SKM-1 (cell line): ENCODE results near the gene ACOXL.
"Not testable (repeated sequence)": the region's sequence is repeated elsewhere in the genome, so short reads cannot be mapped to it uniquely, and the experiment has no call there.

Experiments used
- DNase-seq: peaks from one replicate; lab custom pipeline; 2025; ENCODE audit not compliant: unreplicated experiment; lab: John Stamatoyannopoulos, UW

The ACOXL gene

DNA sequence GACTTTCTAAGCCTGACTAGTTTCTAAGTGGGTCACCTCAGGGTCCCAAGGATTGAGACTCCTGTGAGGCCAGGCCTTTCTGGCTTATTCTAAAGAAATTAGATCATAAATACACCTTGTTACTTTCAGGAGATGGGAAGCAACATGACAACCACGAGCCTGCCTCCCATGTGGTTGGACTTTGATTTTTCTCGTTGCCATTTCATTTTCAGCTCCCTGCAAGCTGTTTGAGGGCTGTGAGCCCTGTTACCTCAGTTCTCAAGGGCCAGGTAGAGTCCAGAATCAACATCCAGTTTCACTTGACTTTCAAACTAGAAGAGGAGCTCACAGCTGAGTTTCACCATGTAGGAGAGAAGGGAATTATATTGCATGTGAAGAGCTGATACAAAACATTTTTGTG is 228.6 kb downstream of the ACOXL start:
- no peak for DNase-seq

DNA sequence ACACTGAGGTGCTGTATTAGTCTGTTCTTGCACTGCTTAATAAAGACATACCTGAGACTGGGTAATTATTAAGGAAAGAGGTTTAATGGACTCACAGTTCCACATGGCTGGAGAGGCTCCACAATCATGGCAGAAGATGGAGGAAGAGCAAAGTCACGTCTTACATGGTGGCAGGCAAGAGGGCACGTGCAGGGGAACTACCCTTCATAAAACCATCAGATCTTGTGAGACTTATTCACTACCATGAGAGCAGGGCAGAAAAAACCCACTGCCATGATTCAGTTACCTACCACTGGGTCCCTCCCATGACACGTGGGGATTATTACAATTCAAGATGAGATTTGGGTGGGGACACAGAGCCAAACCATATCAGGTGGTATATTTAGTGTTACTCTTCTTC is 229.3 kb downstream of the ACOXL start:
- DNase-seq, result not testable (repeated sequence)

DNA sequence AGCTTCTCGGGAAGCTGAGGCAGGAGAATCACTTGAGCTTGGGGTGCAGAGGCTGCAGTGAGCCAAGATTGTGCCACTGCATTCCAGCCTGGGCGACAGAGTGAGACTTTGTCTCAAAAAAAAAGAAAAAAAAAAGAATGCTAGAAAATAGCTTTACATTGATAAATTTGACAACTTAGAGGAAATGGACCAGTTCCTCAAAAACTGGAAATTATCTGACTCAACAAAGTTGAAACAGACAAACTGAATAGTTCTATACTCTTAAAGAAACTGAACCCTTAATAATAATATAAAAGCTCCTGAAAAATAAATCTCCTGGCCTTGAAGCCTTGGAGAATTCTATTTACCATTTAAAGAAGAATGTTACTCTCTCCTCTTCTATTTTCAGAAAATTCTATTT is 237.3 kb downstream of the ACOXL start:
- no peak for DNase-seq

DNA sequence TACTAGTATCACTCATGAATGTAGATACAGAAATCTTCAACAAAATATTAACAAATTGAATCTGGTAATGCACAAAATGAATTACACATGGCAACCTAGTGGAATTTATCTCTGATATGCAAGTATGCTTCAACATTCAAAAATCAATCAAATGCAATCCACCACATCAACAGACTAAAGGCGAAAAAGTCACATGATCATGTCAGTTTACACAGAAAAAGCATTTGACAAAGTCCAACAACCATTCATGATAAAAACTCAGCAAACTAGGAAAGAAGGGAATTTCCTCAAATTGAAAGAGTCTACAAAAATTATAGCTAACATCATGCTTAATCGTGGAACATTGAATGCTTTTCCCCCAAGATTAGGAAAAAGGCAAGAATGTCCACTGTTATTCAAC is 237.8 kb downstream of the ACOXL start:
- DNase-seq, result no peak

DNA sequence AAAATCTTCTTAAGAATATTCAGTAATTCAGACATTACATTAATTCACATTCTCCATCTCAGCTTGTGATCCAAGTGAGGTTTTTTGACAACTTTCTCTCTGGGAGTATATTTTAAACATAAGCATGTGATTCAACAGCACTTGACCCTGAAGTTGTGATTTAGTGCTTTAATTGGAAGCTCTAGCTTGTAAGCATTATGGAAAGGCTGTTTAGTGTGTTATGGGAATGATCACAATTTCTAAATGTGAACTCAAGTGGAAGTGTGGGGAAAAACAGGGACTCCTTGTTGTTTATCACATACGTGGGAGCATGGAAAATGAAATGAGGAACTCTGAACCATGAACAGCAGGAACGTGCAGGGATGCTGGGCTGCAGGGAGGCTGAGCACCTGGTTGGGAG is 239.4 kb downstream of the ACOXL start:
- no peak for DNase-seq

- no peak for DNase-seq
Measured at GRCh38 chr2:110973262-110973661, 240.9 kb downstream of the ACOXL start.

DNA sequence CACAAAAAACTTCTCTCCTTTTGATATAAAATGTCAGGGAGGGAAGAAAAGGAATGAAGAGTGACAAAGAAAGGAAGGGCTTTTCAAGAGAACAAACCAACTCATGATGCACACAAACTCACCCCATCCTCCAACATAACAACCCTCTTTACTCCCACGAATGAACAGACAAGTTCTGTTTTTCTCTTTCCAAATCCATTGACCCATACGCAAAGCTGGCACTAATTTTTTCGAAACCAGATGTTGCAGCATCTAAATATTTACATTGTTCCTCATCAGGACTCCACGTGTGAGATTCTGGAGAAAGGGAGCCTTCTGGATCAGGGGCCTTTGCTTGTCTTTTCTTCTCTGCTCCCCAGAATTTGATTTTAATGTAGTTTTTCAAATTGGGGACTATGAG is 245.0 kb downstream of the ACOXL start:
- no peak for DNase-seq

DNA sequence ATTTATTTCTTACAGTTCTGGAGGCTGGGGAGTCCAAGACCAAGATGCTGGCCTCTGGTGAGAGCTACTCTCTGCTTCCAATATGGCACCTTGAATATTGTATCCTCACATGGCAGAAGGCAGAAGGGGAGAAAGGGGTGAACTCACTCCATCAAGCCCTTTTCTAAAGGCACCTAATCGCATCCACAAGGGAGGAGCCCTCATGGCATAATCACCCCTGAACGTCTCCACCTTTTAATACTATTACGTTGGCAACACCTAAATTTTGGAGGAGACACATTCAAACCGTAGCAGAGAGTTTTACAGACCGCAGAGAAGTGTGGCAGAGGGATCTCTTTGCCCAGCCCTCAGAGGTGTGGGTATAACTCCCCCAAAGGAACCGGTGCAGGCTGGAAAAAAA is 245.8 kb downstream of the ACOXL start:
- no peak for DNase-seq

GRCh38 chr2:110978756-110979470 is 246.5 kb downstream of the ACOXL start:
- no peak for DNase-seq

DNA sequence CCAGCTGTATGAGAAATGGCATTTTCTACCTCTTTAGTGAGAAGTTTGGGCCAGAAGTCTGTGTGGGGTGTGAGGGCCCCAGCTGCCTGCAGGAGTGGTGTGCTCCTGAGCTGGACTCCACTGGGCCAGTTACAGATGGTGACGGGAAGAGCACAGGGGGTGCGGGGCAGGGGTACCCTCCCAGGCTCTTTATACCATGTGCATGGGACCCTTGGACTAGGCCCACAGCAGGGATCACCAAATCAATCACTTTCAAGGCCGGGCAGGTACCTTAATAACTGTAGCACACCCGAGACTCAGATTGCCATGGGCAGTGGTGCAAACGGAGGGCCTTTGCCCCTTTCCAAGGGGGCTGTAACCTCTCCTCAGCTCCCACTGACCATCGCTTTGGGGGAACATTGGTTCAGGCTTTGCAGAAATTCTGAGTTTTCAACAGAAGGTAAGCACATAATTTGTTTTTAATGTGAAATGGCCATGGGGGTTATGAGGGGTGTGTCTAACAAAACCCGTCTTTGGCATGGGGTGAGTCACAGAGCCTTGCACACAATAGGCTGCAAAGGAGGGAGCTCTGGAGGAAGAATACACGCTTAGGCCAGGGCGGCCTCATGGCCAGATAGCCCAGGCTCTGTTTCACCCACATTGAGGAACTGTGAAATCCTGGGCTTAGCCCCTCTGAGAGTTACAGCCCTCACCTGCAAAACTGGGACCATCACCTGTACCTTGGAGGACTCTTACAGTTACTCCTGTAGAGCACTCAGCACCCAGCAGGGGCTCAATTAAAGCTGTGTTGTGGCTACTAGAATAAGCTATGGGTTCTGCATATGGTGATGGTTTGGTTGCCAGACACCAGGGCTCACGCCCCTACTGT is 247.3 kb downstream of the ACOXL start:
- no peak for DNase-seq

GRCh38 chr2:110980339-110981062 is 248.1 kb downstream of the ACOXL start:
- DNase-seq, result no peak

DNA sequence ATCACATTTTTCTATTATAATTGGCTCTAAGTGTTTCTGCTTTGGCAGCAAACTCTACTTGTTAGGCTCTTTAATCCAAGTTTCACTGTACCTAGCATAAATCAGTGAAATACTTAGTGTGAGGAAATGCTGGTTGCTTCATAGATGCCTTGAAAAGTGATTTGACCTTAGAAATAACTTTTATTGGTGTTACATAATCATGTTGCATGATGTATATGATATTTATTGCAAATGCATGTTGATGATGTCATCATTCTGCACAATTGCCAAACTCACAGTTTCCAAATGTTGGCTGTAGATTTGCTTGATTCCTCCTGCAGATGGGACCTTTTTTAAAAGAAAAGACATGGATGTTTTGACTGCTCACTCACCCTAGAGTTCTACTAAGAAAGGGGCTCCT is 250.8 kb downstream of the ACOXL start:
- no peak for DNase-seq

- DNase-seq, result no peak
Measured at GRCh38 chr2:110984694-110985490, 252.5 kb downstream of the ACOXL start.

GRCh38 chr2:110990440-110990839 is 258.1 kb downstream of the ACOXL start:
- DNase-seq, result no peak

- no peak for DNase-seq
Measured at GRCh38 chr2:110991911-110992310, 259.5 kb downstream of the ACOXL start.

GRCh38 chr2:110992886-110993285 is 260.5 kb downstream of the ACOXL start:
- DNase-seq, result no peak

- DNase-seq, result peak; percentile 74
Measured at GRCh38 chr2:110993557-110994231, 261.3 kb downstream of the ACOXL start.

- peak; percentile 94 for DNase-seq
Measured at GRCh38 chr2:110994250-110994961, 262.0 kb downstream of the ACOXL start.

DNA sequence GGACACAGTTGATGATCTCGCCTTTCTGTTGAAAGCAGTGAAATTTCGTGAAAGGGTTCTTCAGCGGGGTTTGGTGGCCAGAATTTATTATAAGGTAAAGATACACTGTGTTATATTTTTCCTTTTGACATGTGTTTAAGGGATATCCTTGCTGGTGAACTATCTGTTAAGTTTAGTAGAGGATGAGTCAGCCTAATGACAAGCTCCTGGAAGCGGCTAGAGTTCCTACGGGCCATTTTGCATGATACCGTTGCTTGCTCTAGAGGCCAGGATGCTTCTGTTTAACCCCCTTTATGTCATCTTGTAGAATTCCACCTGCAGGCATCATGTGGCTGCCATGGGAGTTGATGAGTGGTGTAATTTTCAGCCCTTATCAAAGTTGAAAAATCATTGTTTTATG is 263.5 kb downstream of the ACOXL start:
- DNase-seq, result no peak
